ENCODE measurements around the gene UMAD1. TPM values are rescaled to one million over a fixed set of nuclear protein-coding genes. Genes with fewer than 3 reads are reported as not detected.

Gene UMAD1
- total and polyA plus RNA-seq, 3 donors from 2014 or later = 11.1 to 17.3 (median 12.6) TPM

GRCh38 chr7:7750571-7751242, 110.2 kb downstream of the UMAD1 start:
- no peaks in the 10 kb centered on the region for H3K4me1 ChIP-seq
- H3K27me3 ChIP-seq = no peaks in the 10 kb centered on the region
- DNase-seq = no peak
- no peaks in the 10 kb centered on the region for H3K36me3 ChIP-seq (ENCODE audit: low read depth, missing control alignments)
- H3K9me3 ChIP-seq = no peaks in the 10 kb centered on the region
- WGBS, 2 donors = 73 to 78% methylated on average over 2 of the region's 2 CpGs
- intact Hi-C loops (cut with DNase I; ENCODE audit: low total_unique reads) = no loop called here
- H3K27ac ChIP-seq = no peak overlapping the region
- TF ChIP-seq POLR2A (IDR thresholded peaks at IDR 0.05) = no peak
- TF ChIP-seq, protein P1, sequence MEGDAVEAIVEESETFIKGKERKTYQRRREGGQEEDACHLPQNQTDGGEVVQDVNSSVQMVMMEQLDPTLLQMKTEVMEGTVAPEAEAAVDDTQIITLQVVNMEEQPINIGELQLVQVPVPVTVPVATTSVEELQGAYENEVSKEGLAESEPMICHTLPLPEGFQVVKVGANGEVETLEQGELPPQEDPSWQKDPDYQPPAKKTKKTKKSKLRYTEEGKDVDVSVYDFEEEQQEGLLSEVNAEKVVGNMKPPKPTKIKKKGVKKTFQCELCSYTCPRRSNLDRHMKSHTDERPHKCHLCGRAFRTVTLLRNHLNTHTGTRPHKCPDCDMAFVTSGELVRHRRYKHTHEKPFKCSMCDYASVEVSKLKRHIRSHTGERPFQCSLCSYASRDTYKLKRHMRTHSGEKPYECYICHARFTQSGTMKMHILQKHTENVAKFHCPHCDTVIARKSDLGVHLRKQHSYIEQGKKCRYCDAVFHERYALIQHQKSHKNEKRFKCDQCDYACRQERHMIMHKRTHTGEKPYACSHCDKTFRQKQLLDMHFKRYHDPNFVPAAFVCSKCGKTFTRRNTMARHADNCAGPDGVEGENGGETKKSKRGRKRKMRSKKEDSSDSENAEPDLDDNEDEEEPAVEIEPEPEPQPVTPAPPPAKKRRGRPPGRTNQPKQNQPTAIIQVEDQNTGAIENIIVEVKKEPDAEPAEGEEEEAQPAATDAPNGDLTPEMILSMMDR (IDR thresholded peaks at IDR 0.05) = no peak
- H3K4me3 ChIP-seq = no peak overlapping the region

GRCh38 chr7:7751243-7752092, 110.9 kb downstream of the UMAD1 start:
- Histone ChIP-seq H3K27me3 (no peaks in the 10 kb centered on the region), H3K27ac (no peak overlapping the region), H3K36me3 (ENCODE audit: low read depth, missing control alignments) (no peaks in the 10 kb centered on the region), H3K4me1 (no peaks in the 10 kb centered on the region), H3K9me3 (no peaks in the 10 kb centered on the region), H3K4me3 (no peak overlapping the region)
- intact Hi-C loops (cut with DNase I; ENCODE audit: low total_unique reads) = no loop called here
- TF ChIP-seq, protein P1 (IDR thresholded peaks at IDR 0.05) = no peak
- TF ChIP-seq POLR2A (IDR thresholded peaks at IDR 0.05) = no peak
- WGBS, 2 donors = 89 to 91% methylated on average over 3 of the region's 3 CpGs
- DNase-seq = no peak

DNA sequence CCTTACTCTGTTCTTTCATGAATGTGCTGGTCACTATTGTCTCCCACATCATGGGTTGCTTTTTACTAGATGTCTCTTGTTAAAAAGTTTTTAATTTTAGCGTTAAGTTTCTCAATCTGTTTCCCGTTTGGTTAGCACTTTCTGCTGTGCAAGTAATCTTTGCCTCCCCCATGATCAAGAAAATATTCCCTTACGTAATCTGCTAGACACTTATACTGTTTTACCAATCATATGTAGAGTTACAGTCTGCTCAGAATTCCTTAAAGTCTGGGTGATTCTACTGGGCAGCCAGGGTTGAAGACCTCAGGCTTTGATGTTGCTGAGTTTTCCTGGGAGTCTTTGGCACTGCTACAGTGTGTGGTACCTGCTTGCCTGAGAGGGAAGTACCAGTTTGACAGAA, 116.0 kb downstream of the UMAD1 start:
- 84 to 91% methylated on average over 3 of the region's 3 CpGs for WGBS, 2 donors
- no peak for TF ChIP-seq POLR2A (IDR thresholded peaks at IDR 0.05)
- TF ChIP-seq, protein P1 (IDR thresholded peaks at IDR 0.05) = no peak
- intact Hi-C loops (cut with DNase I; ENCODE audit: low total_unique reads) = no loop called here

DNA sequence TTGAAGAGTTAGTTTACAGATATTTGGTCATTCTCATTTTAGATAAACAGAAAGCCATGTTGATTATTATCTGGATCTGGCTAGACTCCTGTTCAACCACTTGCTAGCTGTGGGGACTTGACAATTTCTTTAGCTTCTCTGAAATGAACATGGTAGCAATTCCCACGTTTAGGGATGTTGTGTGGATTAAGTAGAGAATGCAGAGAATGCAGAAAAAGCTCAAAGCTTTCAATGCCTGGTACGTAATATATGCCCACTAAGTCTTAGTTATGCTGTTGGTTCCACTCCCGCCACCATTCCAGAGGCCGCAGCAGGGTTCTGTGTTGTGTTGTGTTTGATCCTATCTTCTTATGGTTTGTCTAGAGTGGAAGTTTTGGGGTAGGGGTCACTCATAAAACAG, 117.0 kb downstream of the UMAD1 start:
- intact Hi-C loops (cut with DNase I; ENCODE audit: low total_unique reads) = no loop called here
- WGBS, 2 donors = 84% methylated on average over 4 of the region's 4 CpGs
- no peak for DNase-seq

More for the DNA sequence above, 116.0 kb downstream of the UMAD1 start:
- H3K4me1 ChIP-seq = no peaks in the 10 kb centered on the region
- no peak overlapping the region for H3K4me3 ChIP-seq
- no peaks in the 10 kb centered on the region for H3K36me3 ChIP-seq (ENCODE audit: low read depth, missing control alignments)
- no peak overlapping the region for H3K27ac ChIP-seq
- no peaks in the 10 kb centered on the region for H3K27me3 ChIP-seq
- no peak for DNase-seq
- no peaks in the 10 kb centered on the region for H3K9me3 ChIP-seq

GRCh38 chr7:7761340-7761973, 120.9 kb downstream of the UMAD1 start:
- TF ChIP-seq, protein P1 (IDR thresholded peaks at IDR 0.05) = peak in 1 of 3 experiments; percentile 9
- TF ChIP-seq POLR2A (IDR thresholded peaks at IDR 0.05) = no peak
- H3K4me3 ChIP-seq = peak overlapping the region in 1 of 2 donors; percentile 13
- no peak for DNase-seq
- no peaks in the 10 kb centered on the region for H3K27me3 ChIP-seq
- no peaks in the 10 kb centered on the region for H3K4me1 ChIP-seq
- intact Hi-C loops (cut with DNase I; ENCODE audit: low total_unique reads) = no loop called here
- H3K9me3 ChIP-seq = no peaks in the 10 kb centered on the region
- H3K27ac ChIP-seq = peak overlapping the region in 1 of 2 donors; percentile 65
- WGBS, 2 donors = 56 to 61% methylated on average over 5 of the region's 5 CpGs
- no peaks in the 10 kb centered on the region for H3K36me3 ChIP-seq (ENCODE audit: low read depth, missing control alignments)

More for the DNA sequence above, 117.0 kb downstream of the UMAD1 start:
- Histone ChIP-seq H3K9me3 (no peaks in the 10 kb centered on the region), H3K36me3 (ENCODE audit: low read depth, missing control alignments) (no peaks in the 10 kb centered on the region), H3K4me3 (no peak overlapping the region), H3K27me3 (no peaks in the 10 kb centered on the region), H3K4me1 (no peaks in the 10 kb centered on the region), H3K27ac (no peak overlapping the region)
- TF ChIP-seq POLR2A (IDR thresholded peaks at IDR 0.05) = no peak

Measured in testis (tissue), 3 donors.